NCI-H2029 (cell line): ENCODE results near the gene C2orf80.
"Not testable (repeated sequence)": the region's sequence is repeated elsewhere in the genome, so short reads cannot be mapped to it uniquely, and the experiment has no call there.

Source experiments
- DNase-seq: peaks from one replicate; lab custom pipeline; 2025; lab: John Stamatoyannopoulos, UW

Gene C2orf80

DNA sequence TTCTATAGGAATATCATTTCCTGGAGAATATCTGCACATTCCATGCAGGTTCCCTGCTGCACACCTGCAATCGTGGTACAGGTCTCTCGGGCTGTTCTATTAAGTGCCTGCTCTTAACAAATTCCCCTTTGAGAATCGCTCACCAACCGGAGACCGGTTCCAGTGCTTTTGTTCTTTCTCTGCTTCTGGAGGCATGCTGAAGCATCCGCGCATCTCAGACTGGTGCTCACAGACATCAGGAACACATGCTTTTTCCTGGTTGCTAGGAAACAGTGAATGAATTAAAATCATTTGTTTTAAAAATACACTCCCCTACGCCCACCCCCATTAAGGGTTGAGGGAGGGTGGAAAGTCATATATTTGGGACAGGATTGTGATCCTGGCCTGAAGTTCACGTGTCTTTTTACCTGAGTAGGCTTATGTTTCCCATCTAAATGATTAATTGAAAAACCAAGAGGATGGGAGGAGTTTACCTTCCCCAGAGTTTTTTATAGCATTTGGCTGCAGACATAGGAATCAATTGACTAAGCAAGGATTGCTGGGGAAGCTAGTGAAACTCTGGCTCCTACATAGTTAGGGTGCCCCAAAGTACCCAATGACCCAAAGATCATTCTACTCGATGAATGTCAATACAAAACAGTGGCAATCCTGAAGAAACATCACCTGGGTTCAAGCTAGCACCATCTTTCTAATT is at the start of gene C2orf80:
Gene C2orf80 (minus strand): TSS at position 221 of the 694 bp plus-strand sequence. CDS start 3,044 bp downstream, outside the sequence.
- DNase-seq, result no peak

DNA sequence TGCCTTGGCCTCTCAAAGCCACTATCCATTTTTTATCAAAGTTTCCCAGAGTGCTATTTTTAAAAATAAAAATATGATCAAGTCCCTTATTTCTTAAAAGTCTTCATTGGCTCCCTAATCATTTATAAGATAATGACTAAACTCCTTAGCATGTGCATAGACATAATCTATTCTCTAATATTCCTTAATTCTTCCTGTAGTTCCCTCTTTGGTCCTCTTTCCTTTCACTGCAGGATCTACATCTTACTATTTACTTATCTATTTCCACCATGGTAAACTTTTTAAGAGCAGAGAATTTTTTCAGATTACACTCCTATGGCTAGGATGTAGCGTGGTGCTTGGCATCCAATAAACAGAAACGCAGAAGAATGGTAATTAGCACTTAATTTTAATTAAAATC is 46.0 kb upstream of the C2orf80 start:
- DNase-seq, result no peak

DNA sequence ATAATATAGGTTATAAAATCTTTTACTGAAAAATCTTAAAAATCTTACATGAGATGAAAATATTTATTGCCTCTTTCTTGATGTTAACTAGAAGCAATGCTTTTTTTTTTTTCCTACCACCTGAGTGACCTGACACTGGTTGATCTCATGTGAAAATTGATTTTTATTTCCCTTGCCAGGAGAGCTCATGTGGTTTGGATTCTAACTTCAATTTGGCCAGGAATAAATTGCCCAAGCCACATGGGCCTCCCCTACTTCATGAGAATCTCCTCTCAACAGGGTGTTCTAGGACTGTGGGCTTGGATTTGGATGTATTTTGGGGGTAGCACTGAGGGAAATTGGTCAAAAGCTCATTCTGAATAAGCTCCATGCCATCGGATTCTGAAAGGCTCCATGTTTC is 45.0 kb upstream of the C2orf80 start:
- no peak for DNase-seq

DNA sequence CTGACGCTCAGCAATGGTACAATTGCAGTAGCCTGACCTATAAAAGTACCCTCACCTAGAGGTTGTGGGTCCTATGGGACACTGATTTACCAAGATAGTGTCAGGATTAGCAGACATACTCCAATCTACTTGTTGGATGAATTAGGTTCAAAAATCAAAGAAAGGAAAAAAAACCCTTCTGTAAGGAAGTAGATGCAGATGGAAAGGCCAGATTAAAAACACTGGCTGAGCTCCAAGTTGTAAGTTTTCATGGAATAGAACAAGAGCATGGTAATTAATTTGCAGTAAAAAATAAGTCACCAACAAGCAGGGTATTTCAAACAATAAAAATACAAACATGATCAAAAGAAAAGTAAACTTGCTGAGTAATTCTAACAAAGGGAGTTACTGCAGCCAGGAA is 38.6 kb upstream of the C2orf80 start:
- no peak for DNase-seq

DNA sequence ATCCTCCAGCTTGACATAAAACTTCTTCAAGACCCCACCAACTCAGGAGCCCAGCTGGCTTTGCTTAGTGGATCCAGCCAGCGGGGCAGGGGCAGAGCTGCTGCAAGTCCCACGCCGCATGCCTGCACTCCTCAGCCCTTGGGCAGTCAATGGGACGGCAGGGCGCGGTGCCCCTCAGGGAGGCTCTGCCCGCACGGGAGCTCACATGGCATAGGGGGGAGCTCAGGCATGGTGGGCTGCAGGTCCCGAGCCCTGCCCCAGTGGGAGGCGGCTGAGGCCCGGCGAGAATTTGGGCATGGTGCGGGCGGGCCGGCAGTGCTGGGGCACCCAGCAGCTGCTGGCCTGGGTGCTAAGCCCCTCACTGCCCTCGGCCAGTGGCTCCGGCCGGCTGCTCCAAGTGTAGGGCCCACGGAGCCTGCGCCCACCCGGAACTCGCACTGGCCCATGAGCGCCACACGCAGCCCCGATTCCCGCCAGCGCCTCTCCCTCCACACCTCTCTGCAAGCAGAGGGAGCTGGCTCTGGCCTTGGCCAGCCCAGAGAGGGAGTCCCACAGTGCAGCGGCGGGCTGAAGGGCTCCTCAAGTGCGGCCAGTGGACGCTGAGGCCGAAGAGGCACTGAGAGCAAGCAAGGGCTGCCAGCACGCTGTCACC is 37.9 kb upstream of the C2orf80 start:
- DNase-seq, result no peak

DNA sequence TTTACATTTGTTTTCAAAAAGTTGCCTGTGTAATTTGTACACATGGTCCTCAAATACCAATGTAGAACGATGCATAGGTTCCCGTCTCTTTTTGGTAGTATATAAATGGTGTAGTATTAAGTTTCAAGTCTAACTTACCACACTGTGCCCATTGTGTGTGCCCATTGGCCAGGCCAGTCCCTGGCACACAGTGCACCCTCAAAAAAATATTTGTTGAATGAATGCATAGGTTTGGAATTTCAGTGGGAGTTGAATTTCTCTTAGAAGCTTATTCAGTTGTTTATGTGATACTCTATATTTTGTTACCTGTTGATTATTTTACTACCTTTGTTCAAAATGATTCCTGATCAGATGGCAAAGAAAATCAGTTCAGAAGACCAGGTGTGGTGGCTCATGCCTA is 35.0 kb upstream of the C2orf80 start:
- no peak for DNase-seq

DNA sequence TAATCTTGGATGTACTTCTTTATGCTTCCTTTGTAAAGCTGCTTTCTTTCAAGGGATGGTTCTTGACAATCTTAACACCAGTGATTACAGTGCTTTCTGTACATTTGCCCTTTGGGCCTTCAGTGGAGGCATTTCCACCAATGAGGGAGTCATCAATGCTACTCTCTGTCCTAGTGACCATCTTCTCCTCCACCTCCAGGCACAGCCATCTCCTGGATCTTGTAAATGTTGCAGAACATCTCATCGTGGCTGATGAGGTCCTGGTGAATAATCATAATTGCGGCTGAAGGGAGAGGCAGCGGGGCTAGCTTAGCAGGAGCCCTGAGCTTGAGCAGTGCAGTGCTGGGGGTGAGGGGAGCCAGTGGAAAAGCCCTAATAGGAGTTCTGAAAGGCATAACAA is 32.5 kb upstream of the C2orf80 start:
- DNase-seq, result no peak

DNA sequence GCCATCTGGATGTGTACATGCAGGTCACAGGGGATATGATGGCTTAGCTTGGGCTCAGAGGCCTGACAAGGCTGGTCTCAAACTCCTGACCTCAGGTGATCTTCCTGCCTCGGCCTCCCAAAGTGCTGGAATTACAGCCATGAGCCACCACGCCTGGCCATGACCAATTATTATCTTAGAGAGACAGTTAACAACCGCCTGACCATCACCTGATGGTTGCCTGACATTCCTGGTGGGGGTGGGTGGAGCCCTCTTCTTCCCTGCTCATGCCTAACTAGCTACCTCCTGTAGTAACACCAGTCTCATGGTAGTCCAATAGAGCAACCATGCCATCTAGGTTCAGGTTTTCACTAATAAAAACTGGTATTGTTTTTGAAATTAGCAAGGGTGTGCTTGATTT is 32.0 kb upstream of the C2orf80 start:
- DNase-seq, result not testable (repeated sequence)

DNA sequence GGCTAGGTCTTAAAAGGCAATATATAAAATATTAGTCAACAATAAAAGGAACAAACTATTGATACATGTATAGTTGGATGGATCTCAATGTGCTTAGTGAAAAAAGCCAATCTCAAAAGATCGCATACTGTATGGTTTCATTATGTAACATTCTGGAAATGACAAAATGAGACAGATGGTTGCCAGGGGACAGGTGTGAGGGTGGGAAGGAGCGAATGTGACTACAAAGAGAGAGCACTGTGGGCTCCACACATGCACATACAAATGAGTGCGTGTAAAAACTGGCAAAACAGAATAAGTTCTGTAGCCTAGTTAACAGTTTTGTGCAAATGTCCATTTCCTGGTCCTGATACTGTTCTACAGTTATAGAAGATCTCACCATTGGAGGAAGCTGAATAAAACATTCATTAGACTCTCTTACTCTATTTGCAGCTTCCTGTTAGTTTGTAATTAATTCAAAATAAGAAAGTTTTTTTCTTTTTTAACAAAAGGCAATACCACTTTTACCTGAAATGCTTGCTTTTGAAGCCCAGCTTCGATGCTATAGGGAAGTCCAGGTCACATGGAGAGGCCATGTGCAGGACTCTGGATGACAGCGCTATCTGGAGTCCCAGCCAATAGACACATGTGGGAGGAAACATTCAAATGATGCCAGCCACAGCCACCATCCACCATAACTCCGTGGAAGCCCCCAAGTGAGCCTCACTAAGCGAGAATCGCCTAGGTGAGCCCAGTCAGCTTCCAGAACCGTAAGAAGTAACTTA is 21.0 kb upstream of the C2orf80 start:
- DNase-seq, result no peak

DNA sequence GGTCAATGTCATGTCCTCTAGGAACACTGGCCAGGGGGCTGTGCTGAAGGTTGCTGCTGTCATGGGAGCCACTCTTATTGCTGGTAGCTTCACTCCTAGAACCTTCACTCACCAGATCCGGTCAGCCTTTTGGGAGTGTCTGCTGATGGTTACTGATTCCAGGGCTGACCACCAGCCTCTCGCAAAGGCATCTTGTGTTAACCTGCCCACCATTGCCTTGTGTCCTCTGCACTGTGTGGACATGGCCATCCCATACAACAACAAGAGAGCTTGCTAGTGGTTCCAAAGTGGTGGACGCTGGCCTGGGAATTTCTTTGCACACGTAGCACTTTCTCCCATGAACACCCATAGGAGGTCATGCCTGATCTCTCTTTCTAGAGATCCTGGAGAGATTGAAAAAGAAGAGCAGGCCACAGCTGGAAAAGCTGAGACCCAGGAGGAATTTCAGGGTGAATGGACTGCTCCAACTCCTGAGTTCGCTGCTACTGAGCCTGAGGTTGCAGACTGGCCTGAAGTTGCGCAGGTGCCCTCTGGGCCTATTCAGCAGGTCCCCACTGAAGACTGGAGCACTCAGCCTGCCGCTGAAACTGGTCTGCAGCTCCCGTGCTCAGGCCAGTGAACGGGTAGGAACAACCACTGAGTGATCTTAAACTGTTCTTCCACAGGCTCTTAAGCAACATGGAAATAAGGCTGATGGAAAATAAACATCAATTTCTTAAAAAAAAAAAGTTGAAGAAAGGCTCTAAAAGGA is 18.7 kb upstream of the C2orf80 start:
- DNase-seq, result no peak

DNA sequence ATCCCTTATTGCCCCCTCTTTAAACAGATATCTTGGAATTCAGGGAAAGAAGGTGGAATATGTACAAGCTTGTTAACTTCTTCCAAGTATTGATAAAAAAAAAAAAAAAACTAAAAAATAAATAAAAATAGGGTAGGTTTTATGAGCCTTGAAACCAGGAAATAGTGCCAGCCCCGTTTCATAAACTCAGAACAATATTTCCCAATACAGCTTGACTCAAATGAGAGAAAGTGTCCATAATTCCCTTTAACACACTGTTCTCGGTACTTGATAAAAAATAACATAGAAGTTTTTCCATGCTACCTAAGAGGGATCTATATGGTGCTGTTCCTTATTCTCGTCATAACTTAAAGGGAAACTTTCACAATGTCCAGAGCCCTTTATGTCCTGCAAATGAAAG is 17.9 kb upstream of the C2orf80 start:
- DNase-seq, result no peak

DNA sequence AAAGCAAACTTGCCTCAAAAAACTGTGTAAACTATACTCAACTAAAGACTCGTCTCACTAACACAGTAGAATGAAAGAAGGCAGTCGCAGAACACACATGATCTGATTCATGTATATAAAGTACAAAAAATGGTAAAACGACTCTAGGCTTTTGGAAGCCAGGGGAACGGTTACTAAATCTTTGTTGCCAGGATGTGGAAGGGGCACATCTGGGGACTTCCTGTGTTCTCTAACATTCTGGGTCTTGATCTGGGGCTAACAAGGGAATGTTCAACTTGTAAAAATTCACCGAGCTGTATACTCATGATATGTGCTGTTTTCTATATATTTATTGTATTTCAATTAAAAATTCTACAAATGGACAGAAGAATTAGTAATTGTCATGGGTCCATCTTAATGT is 14.3 kb upstream of the C2orf80 start:
- DNase-seq, result no peak

DNA sequence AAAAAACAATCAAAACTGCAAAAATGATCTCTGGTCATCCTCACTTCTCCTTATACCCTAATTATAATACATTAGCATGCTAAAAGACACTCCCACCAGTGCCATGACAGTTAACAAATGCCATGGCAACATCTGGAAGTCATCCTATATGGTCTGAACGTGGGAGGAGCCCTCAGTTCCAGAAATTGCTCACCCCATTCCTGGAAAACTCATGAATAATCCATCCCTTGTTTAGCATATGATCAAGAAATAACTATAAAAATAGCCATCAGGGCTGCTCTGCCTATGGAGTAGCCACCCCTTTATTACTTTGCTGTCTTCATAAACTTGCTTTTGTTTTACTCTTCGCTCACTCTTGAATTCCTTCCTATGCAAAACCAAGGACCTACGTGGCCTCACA is 5.7 kb upstream of the C2orf80 start:
- no peak for DNase-seq

DNA sequence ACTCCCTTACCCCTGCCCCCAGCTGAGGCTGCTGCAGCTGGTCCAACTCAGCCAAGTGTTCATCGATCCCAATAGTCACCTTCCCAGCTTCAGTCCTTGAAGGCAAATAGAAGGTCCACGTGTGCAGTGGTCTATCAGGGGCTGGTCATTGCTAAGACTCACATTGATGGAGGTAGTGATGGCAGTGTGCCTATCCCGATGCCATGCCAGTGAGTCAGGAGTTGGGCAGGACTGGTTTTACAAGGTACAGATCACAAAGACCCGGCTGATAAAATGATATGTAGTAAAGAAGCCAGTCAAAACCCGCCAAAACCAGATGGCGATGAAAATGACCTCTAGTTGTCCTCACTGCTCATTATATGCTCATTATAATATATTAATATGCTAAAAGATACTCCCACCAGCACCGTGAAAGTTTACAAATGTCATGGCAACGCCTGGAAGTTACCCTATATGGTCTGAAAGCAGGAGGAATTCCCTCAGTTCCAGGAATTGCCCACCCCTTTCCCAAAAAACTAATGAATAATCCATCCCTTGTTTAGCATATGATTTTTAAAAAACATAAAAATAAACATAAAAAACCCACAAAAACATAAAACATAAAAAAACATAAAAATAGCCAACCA is 2.9 kb upstream of the C2orf80 start:
- no peak for DNase-seq

DNA sequence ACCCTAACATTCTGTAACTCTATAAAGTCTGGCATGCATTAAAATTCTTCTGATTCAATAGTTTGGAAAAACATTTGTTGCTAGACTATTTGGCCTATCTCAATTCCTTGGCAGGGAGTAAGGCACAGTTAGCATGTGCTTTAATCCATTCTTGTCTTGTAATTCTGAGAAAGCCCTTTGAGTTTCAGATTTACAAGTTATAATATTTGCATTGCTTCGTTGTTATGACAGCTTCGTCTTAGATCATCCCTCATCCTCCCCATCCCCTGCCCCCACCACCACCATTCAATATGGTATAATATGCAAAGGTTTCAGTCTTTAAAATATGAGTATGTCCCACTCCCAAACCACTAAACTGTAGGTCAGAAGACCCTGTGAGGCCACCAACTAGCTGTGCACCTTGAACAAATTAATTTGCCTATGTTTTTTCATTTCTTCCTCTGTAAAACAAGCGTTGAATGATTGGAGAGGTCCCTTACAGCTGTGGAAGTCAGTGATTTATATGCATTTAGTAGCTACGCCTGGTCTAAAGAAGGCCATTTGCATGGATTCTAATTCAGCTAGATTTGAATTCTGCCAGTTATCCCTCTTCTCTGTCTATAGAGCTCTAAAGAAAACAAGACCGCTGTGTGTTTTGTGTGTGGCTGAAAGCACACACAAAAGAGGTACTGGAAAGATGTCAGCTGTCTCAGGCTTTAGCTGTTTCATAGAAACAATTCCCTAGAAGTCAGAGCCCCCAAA is 591 bp downstream of the C2orf80 start:
- DNase-seq, result no peak

DNA sequence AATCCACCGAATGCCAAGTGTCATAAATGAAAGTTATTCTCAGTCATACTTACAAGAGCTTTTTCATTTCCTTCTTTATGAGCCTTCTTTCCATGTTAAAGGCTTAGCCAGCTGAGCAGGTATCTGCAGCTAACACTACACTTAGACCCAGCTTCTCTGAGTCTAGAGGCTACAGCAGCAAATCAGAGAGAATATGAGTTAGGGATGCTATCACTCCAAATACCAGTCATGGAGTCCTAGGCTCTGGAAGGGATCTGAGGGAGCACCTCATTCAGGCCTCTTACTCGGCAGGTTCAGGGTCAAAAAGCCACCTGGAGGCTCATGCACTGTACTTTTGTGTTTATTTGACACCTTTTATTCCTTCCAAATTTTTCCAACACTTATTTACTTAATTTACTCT is 2.9 kb downstream of the C2orf80 start:
- DNase-seq, result no peak

DNA sequence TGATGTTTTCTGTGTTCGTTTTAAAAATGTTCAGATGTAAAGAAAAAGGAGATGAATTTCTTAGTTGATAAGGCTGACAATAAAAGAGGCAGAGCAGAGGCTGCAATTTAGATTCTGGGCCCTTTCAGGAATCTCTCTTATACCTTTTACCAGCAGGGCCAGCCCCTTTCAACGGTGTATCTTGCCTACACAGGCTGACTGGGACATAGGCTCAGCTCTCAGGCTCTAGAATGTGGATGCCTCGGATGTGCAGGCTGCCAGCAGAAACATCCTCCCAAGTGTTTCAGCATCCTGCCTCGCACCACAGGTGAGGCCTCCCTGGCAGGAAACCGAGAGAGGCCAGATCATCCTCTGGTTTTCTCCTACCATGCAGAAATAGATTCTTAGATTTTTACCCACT is 3.4 kb downstream of the C2orf80 start:
- DNase-seq, result no peak

DNA sequence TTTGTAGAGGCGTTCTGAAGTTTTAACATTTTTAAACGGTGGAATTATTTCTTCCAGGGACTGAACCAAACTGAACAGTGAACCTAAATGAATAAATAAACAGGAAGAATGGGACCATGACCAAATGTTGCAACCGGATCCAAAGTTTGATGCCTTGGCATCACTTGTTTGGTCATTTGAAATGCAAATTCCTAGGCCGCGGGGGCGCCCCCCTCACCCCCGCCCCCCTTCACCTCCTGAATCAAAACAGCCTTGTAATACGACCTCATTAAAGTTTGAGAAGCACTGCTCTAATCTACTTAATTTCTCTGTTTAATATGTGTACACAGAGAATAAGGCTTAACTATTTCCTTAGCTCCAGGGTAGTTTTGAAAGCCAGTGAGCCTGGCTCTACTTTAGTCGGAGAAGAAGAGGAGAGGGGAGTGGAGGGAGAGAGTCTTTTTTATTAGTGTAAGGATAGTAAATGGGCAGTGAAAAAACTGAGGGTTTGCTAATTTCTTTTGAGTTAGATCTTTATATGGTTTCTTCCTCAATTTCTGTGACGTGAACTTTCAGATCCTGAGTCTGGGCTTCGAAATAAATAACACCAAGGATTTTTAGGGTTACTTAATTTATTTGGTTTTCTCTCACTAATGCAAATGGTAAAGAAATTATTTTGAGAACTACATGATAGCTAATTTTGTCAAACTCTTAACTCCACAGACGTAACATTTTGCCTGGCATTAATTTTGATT is 5.7 kb downstream of the C2orf80 start:
- DNase-seq, result no peak

DNA sequence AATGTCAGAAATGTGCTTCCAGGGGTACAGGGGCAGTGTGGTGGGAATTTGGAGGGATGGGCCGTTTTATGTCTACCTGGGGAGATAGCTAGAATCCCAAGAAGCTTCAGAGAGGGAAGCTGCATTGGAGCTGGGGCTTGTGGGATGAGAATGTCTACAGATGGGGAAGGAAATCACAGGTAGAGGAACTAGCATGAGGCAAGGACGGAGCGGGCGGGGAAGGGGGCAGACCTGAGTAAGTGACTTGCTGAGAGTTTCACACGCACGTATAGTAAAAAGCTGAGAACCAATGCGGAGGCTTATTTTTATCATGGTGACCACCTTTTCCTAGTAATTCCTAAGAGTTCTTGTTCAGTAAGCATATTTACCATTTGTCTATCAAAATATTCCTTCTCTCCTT is 6.3 kb downstream of the C2orf80 start:
- DNase-seq, result no peak

DNA sequence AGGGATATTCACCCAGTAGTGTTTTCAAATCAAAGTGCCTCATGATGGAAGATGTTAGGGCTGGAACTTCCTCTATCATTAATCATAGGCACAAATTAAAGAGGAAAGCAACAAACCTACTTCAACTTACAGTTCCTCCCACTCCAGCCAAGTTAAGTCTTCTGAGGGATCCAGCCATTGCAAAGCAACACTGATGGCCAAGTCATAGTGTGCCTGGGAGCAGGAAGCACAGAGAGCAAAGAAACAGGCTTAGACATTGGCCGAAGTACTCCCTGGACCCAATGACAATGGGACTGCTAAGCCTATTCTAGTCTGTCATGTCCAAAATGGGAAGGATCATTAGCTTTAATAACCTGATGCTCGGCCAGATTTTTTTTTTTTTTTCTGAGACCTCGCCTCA is 7.0 kb downstream of the C2orf80 start:
- no peak for DNase-seq
